T-helper 9 cell (primary cell): ENCODE results near the gene ADGRB3.
"Not testable (repeated sequence)": the region's sequence is repeated elsewhere in the genome, so short reads cannot be mapped to it uniquely, and the experiment has no call there.

ENCODE experiments used
- DNase-seq: peaks from one replicate; pipeline ENCODE4 v3.0.0-alpha.2; 2020

ADGRB3 gene

GRCh38 chr6:69284176-69284730 is 649.2 kb downstream of the ADGRB3 start:
- no peak for DNase-seq

- DNase-seq: no peak
Observed at GRCh38 chr6:69285054-69285453, 650.0 kb downstream of the ADGRB3 start.

GRCh38 chr6:69286331-69286730 is 651.2 kb downstream of the ADGRB3 start:
- no peak for DNase-seq

GRCh38 chr6:69288198-69288597 is 653.1 kb downstream of the ADGRB3 start:
- not testable (repeated sequence) for DNase-seq

GRCh38 chr6:69289689-69290495 is 654.8 kb downstream of the ADGRB3 start:
- DNase-seq: no peak

GRCh38 chr6:69293471-69293870 is 658.4 kb downstream of the ADGRB3 start:
- DNase-seq: no peak

GRCh38 chr6:69294407-69294806 is 659.3 kb downstream of the ADGRB3 start:
- DNase-seq: no peak

- DNase-seq: no peak
Observed at GRCh38 chr6:69294862-69295261, 659.8 kb downstream of the ADGRB3 start.

GRCh38 chr6:69303382-69303781 is 668.3 kb downstream of the ADGRB3 start:
- no peak for DNase-seq

GRCh38 chr6:69305456-69305855 is 670.4 kb downstream of the ADGRB3 start:
- no peak for DNase-seq

- no peak for DNase-seq
Observed at GRCh38 chr6:69308584-69308983, 673.5 kb downstream of the ADGRB3 start.

GRCh38 chr6:69311888-69312287 is 676.8 kb downstream of the ADGRB3 start:
- DNase-seq: no peak

GRCh38 chr6:69314001-69314400 is 678.9 kb downstream of the ADGRB3 start:
- DNase-seq: no peak

- no peak for DNase-seq
Observed at GRCh38 chr6:69314531-69314930, 679.4 kb downstream of the ADGRB3 start.

GRCh38 chr6:69331886-69332285 is 696.8 kb downstream of the ADGRB3 start:
- DNase-seq: no peak

- no peak for DNase-seq
Observed at GRCh38 chr6:69337311-69337710, 702.2 kb downstream of the ADGRB3 start.

GRCh38 chr6:69338431-69339162 is 703.5 kb downstream of the ADGRB3 start:
- no peak for DNase-seq

GRCh38 chr6:69339163-69339550 is 704.1 kb downstream of the ADGRB3 start:
- no peak for DNase-seq

- DNase-seq: no peak
Observed at GRCh38 chr6:69340196-69340595, 705.1 kb downstream of the ADGRB3 start.

- no peak for DNase-seq
Observed at GRCh38 chr6:69343851-69344250, 708.8 kb downstream of the ADGRB3 start.

- no peak for DNase-seq
Observed at GRCh38 chr6:69349771-69350170, 714.7 kb downstream of the ADGRB3 start.

GRCh38 chr6:69362209-69362608 is 727.1 kb downstream of the ADGRB3 start:
- DNase-seq: no peak

- DNase-seq: no peak
Observed at GRCh38 chr6:69366831-69367230, 731.7 kb downstream of the ADGRB3 start.

- DNase-seq: no peak
Observed at GRCh38 chr6:69368613-69369012, 733.5 kb downstream of the ADGRB3 start.
